ENCODE data around the gene TPPP2. TPM values are rescaled to one million over a fixed set of nuclear protein-coding genes. Genes with fewer than 3 reads are reported as not detected.
"Not testable (repeated sequence)": the region's sequence is repeated elsewhere in the genome, so short reads cannot be mapped to it uniquely, and the experiment has no call there.

TPPP2 gene
- total RNA-seq, 2 experiments from 2014 or later = not detected

- peaks cover 3% of the 10 kb centered on the region for H3K27me3 Mint-ChIP-seq
- CTCF ChIA-PET = interaction anchor here (0.9 to 7.0 kb wide), 7 partner anchors 8 to 85 kb away, joined by 3 to 218 read pairs (median 12); partner anchors contain the start of gene TPPP2
- H3K27ac Mint-ChIP-seq = no peak overlapping the region
- TF ChIP-seq, protein P1, sequence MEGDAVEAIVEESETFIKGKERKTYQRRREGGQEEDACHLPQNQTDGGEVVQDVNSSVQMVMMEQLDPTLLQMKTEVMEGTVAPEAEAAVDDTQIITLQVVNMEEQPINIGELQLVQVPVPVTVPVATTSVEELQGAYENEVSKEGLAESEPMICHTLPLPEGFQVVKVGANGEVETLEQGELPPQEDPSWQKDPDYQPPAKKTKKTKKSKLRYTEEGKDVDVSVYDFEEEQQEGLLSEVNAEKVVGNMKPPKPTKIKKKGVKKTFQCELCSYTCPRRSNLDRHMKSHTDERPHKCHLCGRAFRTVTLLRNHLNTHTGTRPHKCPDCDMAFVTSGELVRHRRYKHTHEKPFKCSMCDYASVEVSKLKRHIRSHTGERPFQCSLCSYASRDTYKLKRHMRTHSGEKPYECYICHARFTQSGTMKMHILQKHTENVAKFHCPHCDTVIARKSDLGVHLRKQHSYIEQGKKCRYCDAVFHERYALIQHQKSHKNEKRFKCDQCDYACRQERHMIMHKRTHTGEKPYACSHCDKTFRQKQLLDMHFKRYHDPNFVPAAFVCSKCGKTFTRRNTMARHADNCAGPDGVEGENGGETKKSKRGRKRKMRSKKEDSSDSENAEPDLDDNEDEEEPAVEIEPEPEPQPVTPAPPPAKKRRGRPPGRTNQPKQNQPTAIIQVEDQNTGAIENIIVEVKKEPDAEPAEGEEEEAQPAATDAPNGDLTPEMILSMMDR (IDR thresholded peaks at IDR 0.05) = no peak
- no peak overlapping the region for H3K4me3 Mint-ChIP-seq
- H3K36me3 Mint-ChIP-seq (ENCODE audit: low read depth) = no peaks in the 10 kb centered on the region
- ATAC-seq (no peak), DNase-seq (no peak)
- intact Hi-C loops (cut with micrococcal nuclease) = no loop called here
- POLR2A ChIA-PET = interaction anchor here (1.1 kb wide), 1 partner anchor 10 kb away, joined by 4 read pairs; no protein-coding TSS in a partner anchor
- no peaks in the 10 kb centered on the region for H3K4me1 Mint-ChIP-seq (ENCODE audit: low read depth)
- no peaks in the 10 kb centered on the region for H3K9me3 Mint-ChIP-seq
Measured at GRCh38 chr14:21038441-21039422, 8.7 kb downstream of the TPPP2 start.

DNA sequence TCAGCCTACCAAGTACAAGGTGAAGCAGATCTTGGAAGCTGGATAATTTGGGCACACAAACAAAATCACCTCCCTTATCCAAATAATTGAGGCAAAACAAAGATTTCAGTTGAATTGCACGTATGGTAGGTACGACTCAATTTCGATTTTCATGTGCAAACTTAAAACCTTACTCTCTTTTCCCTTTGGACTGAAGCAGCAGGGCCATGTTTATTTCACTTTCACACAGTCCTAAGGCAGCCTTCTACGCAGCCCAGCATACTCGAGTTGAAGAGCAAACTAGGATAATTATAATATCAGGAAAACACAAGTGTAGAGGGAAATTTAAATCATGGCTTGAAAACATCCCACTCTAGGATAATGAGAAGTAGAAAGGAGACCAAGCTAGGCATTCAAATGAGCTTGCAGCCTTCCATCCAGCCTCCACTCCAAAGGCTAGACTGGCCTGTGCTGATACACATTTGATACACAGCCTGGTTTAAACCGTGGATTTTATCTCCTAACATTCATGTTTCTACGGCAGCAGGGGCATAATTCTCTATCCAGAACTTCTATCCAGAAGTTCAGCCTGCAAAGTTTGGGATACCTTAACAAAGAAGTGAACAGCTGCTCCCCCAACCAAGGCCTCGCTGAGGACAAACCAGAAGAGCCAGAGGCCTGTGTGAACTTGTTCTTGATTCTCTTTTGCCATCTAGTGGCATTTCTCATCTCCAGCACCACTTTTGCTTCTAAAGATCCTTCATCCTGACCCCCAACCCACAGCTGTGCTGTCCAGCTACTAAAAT is 9.8 kb downstream of the TPPP2 start:
- Mint-ChIP-seq H3K36me3 (ENCODE audit: low read depth) (no peaks in the 10 kb centered on the region), H3K4me1 (ENCODE audit: low read depth) (peaks cover 4% of the 10 kb centered on the region), H3K9me3 (no peaks in the 10 kb centered on the region), H3K4me3 (no peak overlapping the region), H3K27me3 (peaks cover 3% of the 10 kb centered on the region), H3K27ac (no peak overlapping the region)
- TF ChIP-seq, protein P1 (IDR thresholded peaks at IDR 0.05) = peak; percentile 50
- peak; percentile 86 for ATAC-seq
- ChIA-PET CTCF (interaction anchor here (0.8 to 7.0 kb wide), 23 partner anchors 9 to 342 kb away, joined by 3 to 218 read pairs (median 5); partner anchors contain the start of genes NDRG2, SLC39A2 and TPPP2), POLR2A (interaction anchor here (0.8 to 1.1 kb wide), 2 partner anchors 9 to 28 kb away, joined by 3 to 4 read pairs; no protein-coding TSS in a partner anchor)
- intact Hi-C loops (cut with micrococcal nuclease) = loop anchor here (1.0 kb wide), 1 partner anchor 25 kb away; no protein-coding TSS in a partner anchor
- peak; percentile 26 for DNase-seq

- CTCF ChIA-PET = interaction anchor here (0.8 to 7.0 kb wide), 23 partner anchors 10 to 342 kb away, joined by 3 to 218 read pairs (median 5); partner anchors contain the start of genes NDRG2, SLC39A2 and TPPP2
- Mint-ChIP-seq H3K36me3 (ENCODE audit: low read depth) (no peaks in the 10 kb centered on the region), H3K27ac (no peak overlapping the region), H3K27me3 (peaks cover 5% of the 10 kb centered on the region), H3K9me3 (no peaks in the 10 kb centered on the region), H3K4me1 (ENCODE audit: low read depth) (peaks cover 4% of the 10 kb centered on the region), H3K4me3 (no peak overlapping the region)
- POLR2A ChIA-PET = interaction anchor here (0.8 kb wide), 1 partner anchor 29 kb away, joined by 3 read pairs; no protein-coding TSS in a partner anchor
- intact Hi-C loops (cut with micrococcal nuclease) = loop anchor here (1.0 kb wide), 1 partner anchor 26 kb away; no protein-coding TSS in a partner anchor
- ATAC-seq = no peak
- TF ChIP-seq, protein P1 (IDR thresholded peaks at IDR 0.05) = no peak
- DNase-seq = no peak
Measured at GRCh38 chr14:21040370-21040925, 10.4 kb downstream of the TPPP2 start.

DNA sequence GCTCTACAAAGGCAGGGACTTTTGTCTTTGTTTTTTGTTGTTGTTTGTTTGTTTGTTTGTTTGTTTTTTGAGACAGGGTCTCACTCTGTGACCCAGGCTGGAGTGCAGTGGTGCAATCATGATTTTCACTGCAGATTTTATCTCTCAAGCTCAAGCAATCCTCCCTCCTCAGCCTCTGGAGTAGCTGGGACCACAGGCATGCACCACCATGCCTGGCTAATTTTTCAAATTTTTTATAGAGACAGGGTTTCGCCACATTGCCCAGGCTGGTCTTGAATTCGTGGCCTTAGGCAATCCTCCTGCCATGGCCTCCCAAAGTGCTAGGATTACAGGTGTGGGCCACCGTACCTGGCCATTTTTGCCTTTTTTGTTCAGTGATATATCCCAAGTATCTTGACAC is 10.9 kb downstream of the TPPP2 start:
- H3K4me3 Mint-ChIP-seq; ATAC-seq; H3K27me3 Mint-ChIP-seq; H3K36me3 Mint-ChIP-seq (ENCODE audit: low read depth); H3K9me3 Mint-ChIP-seq; H3K27ac Mint-ChIP-seq; DNase-seq; POLR2A ChIA-PET; H3K4me1 Mint-ChIP-seq (ENCODE audit: low read depth): not testable (repeated sequence)
- intact Hi-C loops (cut with micrococcal nuclease) = loop anchor here (1.0 kb wide), 1 partner anchor 27 kb away; no protein-coding TSS in a partner anchor
- CTCF ChIA-PET = interaction anchor here (0.9 to 7.0 kb wide), 16 partner anchors 10 to 184 kb away, joined by 3 to 218 read pairs (median 8); partner anchors contain the start of genes NDRG2, SLC39A2 and TPPP2

Measured in activated CD8-positive, alpha-beta T cell treated with anti-CD3 and anti-CD28 coated beads for 36 hours (primary cell).